SK-N-SH (cell line): ENCODE measurements around the gene CTXN3.

ENCODE experiments used
- CTCF ChIP-seq: fragments of 200-600 bp; sonication (generic); IDR thresholded peaks from 2 replicates; pipeline ENCODE4 v1.6.1; 2017; ENCODE audit warnings: antibody characterized with exemption, mild to moderate bottlenecking, moderate library complexity
- MAX ChIP-seq: IDR thresholded peaks from 2 replicates; pipeline ENCODE4 v1.4.0; 2012; ENCODE audit warnings: low read depth
- POLR2AphosphoS5 ChIP-seq: IDR thresholded peaks from 2 replicates; pipeline ENCODE4 v1.6.1; 2012; ENCODE audit warnings: low read depth, low read length
- RAD21 ChIP-seq: IDR thresholded peaks from 2 replicates; pipeline ENCODE4 v1.6.1; 2012; ENCODE audit warnings: mild to moderate bottlenecking, low read length
- REST ChIP-seq: IDR thresholded peaks from 2 replicates; pipeline ENCODE4 v1.6.1; 2012; ENCODE audit warnings: mild to moderate bottlenecking, low read depth, low read length, moderate library complexity
- SMC3 ChIP-seq: IDR thresholded peaks from 2 replicates; pipeline ENCODE4 v1.6.1; 2012; ENCODE audit warnings: low read depth, low read length, improper control_type of control experiment
- USF2 ChIP-seq: fragments of 150-350 bp; IDR thresholded peaks from 2 replicates; pipeline ENCODE4 v1.6.1; 2017; ENCODE audit warnings: antibody characterized with exemption, low read length, low read depth, borderline replicate concordance

GRCh38 chr5:127634007-127634406 is 14.9 kb upstream of the CTXN3 start:
- TF ChIP-seq CTCF (no peak), REST (no peak), SMC3 (no peak), USF2 (no peak), MAX (no peak), RAD21 (no peak), POLR2AphosphoS5 (no peak)
